Hepatocyte (in vitro differentiated cells): ENCODE measurements around the gene GNL3. TPM values are rescaled to one million over a fixed set of nuclear protein-coding genes. Genes with fewer than 3 reads are reported as not detected.

ENCODE experiments used
- DNase-seq: peaks from one replicate; pipeline ENCODE4 v3.0.0-alpha.2; 2016; ENCODE audit warnings: low spot score
- H2AFZ ChIP-seq: fragments of 200-600 bp; sonication (generic); 2 replicates; pipeline ENCODE4 v1.6.0; 2016; ENCODE audit warnings: antibody characterized with exemption, mild to moderate bottlenecking
- H3K27ac ChIP-seq: fragments of 200-600 bp; sonication (generic); 2 replicates; pipeline ENCODE4 v1.5.1; 2016; ENCODE audit warnings: mild to moderate bottlenecking
- H3K27me3 ChIP-seq: fragments of 200-600 bp; sonication (generic); 2 replicates; pipeline ENCODE4 v1.6.1; 2016
- H3K36me3 ChIP-seq: fragments of 200-600 bp; sonication (generic); replicated peaks from 2 replicates; pipeline ENCODE4 v1.5.1; 2016; ENCODE audit warnings: low read depth; ENCODE audit not compliant: insufficient read depth
- H3K4me1 ChIP-seq: fragments of 200-600 bp; sonication (generic); 2 replicates; pipeline ENCODE4 v1.5.1; 2016; ENCODE audit warnings: mild to moderate bottlenecking, moderate library complexity; ENCODE audit not compliant: insufficient read depth
- H3K4me2 ChIP-seq: fragments of 200-600 bp; sonication (generic); 2 replicates; pipeline ENCODE4 v1.6.0; 2016
- H3K4me3 ChIP-seq: fragments of 200-600 bp; sonication (generic); 2 replicates; pipeline ENCODE4 v1.5.1; 2016; ENCODE audit warnings: mild to moderate bottlenecking
- H3K79me2 ChIP-seq: fragments of 200-600 bp; sonication (generic); 2 replicates; pipeline ENCODE4 v1.6.0; 2017; ENCODE audit warnings: mild to moderate bottlenecking
- H3K9me2 ChIP-seq: fragments of 200-600 bp; sonication (generic); replicated peaks from 2 replicates; pipeline ENCODE4 v1.6.0; 2017; ENCODE audit warnings: mild to moderate bottlenecking; ENCODE audit not compliant: insufficient read depth
- H3K9me3 ChIP-seq: fragments of 200-600 bp; sonication (generic); 2 replicates; pipeline ENCODE4 v1.5.1; 2016; ENCODE audit warnings: low read depth, mild to moderate bottlenecking
- H4K20me1 ChIP-seq: fragments of 200-600 bp; sonication (generic); 2 replicates; pipeline ENCODE4 v1.6.0; 2016; ENCODE audit warnings: mild to moderate bottlenecking; ENCODE audit not compliant: insufficient read depth, poor library complexity, severe bottlenecking
- CTCF ChIP-seq: fragments of 200-600 bp; sonication (generic); IDR thresholded peaks from 2 replicates; pipeline ENCODE4 v1.5.1; 2016; ENCODE audit warnings: antibody characterized with exemption, mild to moderate bottlenecking; ENCODE audit not compliant: poor library complexity
- EZH2 ChIP-seq: fragments of 200-600 bp; sonication (generic); IDR thresholded peaks from 2 replicates; pipeline ENCODE4 v1.6.1; 2016; ENCODE audit warnings: antibody characterized with exemption, mild to moderate bottlenecking, borderline replicate concordance
- EZH2phosphoT487 ChIP-seq: fragments of 200-600 bp; sonication (generic); IDR thresholded peaks from one replicate; pipeline ENCODE4 v1.6.1; 2018; ENCODE audit warnings: antibody characterized with exemption, mild to moderate bottlenecking, low read depth, moderate library complexity; ENCODE audit not compliant: unreplicated experiment, severe bottlenecking
- WGBS: methylation state at CpG from one replicate; pipeline ENCODE4 v1.1.6; 2016; ENCODE audit warnings: low lambda C conversion rate; ENCODE audit errors: missing lambda C conversion rate; 5-methylcytosine and 5-hydroxymethylcytosine counted together
- polyA plus RNA-seq: library from polyadenylated mRNA; unstranded; fragments of >200 nt; fragmentation: Nextera tagmentation; extraction: Ambion mirVana; gene quantifications from 2 replicates; pipeline ENCODE4 v1.2.1, GENCODE V29; 2016
- total RNA-seq: library from RNA; depleted of rRNA; stranded (reverse); fragments of >200 nt; gene quantifications from 2 replicates; pipeline ENCODE4 v1.2.3, GENCODE V29; 2014

GNL3 gene
- total and polyA plus RNA-seq, 2 experiments from 2014 or later: 82.6 to 84.8 TPM

GRCh38 chr3:52682016-52682415 lies 3.8 kb upstream of the GNL3 start:
- Histone ChIP-seq H2AFZ (no peak overlapping the region), H3K9me3 (no peaks in the 10 kb centered on the region), H4K20me1 (peaks cover 5% of the 10 kb centered on the region), H3K4me2 (peak overlapping the region; percentile 10), H3K27ac (peak overlapping the region; percentile 66), H3K4me3 (no peak overlapping the region), H3K36me3 (no peaks in the 10 kb centered on the region), H3K4me1 (peaks cover 24% of the 10 kb centered on the region), H3K9me2 (no peaks in the 10 kb centered on the region), H3K79me2 (peaks cover 91% of the 10 kb centered on the region), H3K27me3 (no peaks in the 10 kb centered on the region)
- DNase-seq: peak; percentile 67
- TF ChIP-seq CTCF: peak; percentile 26
- TF ChIP-seq EZH2phosphoT487: no peak

GRCh38 chr3:52683611-52684010 lies 2.2 kb upstream of the GNL3 start:
- Histone ChIP-seq H3K79me2 (peaks cover 92% of the 10 kb centered on the region), H3K27me3 (no peaks in the 10 kb centered on the region), H3K4me2 (peak overlapping the region; percentile 81), H3K4me3 (no peak overlapping the region), H3K9me2 (no peaks in the 10 kb centered on the region), H4K20me1 (peaks cover 5% of the 10 kb centered on the region), H2AFZ (no peak overlapping the region), H3K36me3 (no peaks in the 10 kb centered on the region), H3K4me1 (peaks cover 28% of the 10 kb centered on the region), H3K27ac (no peak overlapping the region), H3K9me3 (no peaks in the 10 kb centered on the region)
- no peak for DNase-seq
- TF ChIP-seq EZH2phosphoT487 (no peak), CTCF (no peak), EZH2 (no peak)
- WGBS: 88% methylated on average over 6 of the region's 6 CpGs

GRCh38 chr3:52684184-52684583 lies 1.6 kb upstream of the GNL3 start:
- WGBS: 76% methylated on average over 5 of the region's 5 CpGs

More at GRCh38 chr3:52684184-52684583, 1.6 kb upstream of the GNL3 start:
- H4K20me1 ChIP-seq: peaks cover 5% of the 10 kb centered on the region
- H3K36me3 ChIP-seq: no peaks in the 10 kb centered on the region
- H3K9me2 ChIP-seq: no peaks in the 10 kb centered on the region
- TF ChIP-seq EZH2 (no peak), CTCF (no peak), EZH2phosphoT487 (no peak)
- peak overlapping the region; percentile 99 for H3K27ac ChIP-seq
- H2AFZ ChIP-seq: no peak overlapping the region
- H3K27me3 ChIP-seq: no peaks in the 10 kb centered on the region
- peak overlapping the region; percentile 86 for H3K4me3 ChIP-seq
- peaks cover 28% of the 10 kb centered on the region for H3K4me1 ChIP-seq
- no peaks in the 10 kb centered on the region for H3K9me3 ChIP-seq
- H3K4me2 ChIP-seq: peak overlapping the region; percentile 81
- DNase-seq: no peak
- H3K79me2 ChIP-seq: peaks cover 92% of the 10 kb centered on the region
